Bronchial epithelial cell (primary cell): ENCODE results near the gene TXNDC9. TPM values are rescaled to one million over a fixed set of nuclear protein-coding genes. Genes with fewer than 3 reads are reported as not detected.
A peak's percentile ranks its signal among the peaks of the same experiment; 100 is the strongest.

ENCODE experiments used
- DNase-seq: peaks from one replicate; pipeline ENCODE4 v3.0.0-alpha.2; 2010; ENCODE audit warnings: low read depth
- FAIRE-seq: peaks from 2 replicates; lab custom pipeline; 2011; peaks lifted over from hg19 to GRCh38; lab: Jason Lieb, UNC
- H3K27me3 ChIP-seq: 2 replicates; pipeline ENCODE4 v1.5.1; 2011; ENCODE audit warnings: low read length; ENCODE audit not compliant: control insufficient read depth, insufficient read depth
- H3K36me3 ChIP-seq: 2 replicates; pipeline ENCODE4 v1.5.1; 2011; ENCODE audit warnings: low read length; ENCODE audit not compliant: control insufficient read depth, insufficient read depth
- H3K4me3 ChIP-seq: 2 replicates; pipeline ENCODE4 v1.5.1; 2011; ENCODE audit warnings: mild to moderate bottlenecking, low read depth, low read length, control low read depth
- CTCF ChIP-seq: IDR thresholded peaks from 2 replicates; pipeline ENCODE4 v1.5.1; 2011; ENCODE audit warnings: mild to moderate bottlenecking, moderate library complexity, low read length, control low read depth, inconsistent platforms; ENCODE audit not compliant: insufficient read depth, severe bottlenecking
- total RNA-seq: library from RNA; depleted of rRNA; stranded (reverse); fragments of >200 nt; gene quantifications from 2 replicates; pipeline ENCODE4 v1.2.1, GENCODE V29; 2014

TXNDC9 gene
- total RNA-seq, result 53.6 and 58.2 TPM in 2 replicates

GRCh38 chr2:99335911-99336803, at the start of gene TXNDC9:
Gene TXNDC9, minus strand, starts transcription at chr2:99336333. Its CDS starts 3,123 bp downstream, at chr2:99333210.
- Histone ChIP-seq H3K36me3 (peaks cover under 1% of the 10 kb centered on the region), H3K27me3 (no peaks in the 10 kb centered on the region), H3K4me3 (peak within 1 kb of the TSS; percentile 48)
- DNase-seq (peak; percentile 98), FAIRE-seq (peak; percentile 60)
- TF ChIP-seq CTCF, result no peak

GRCh38 chr2:99382143-99382542, 46.0 kb upstream of the TXNDC9 start:
- no peak for DNase-seq
- H3K36me3 ChIP-seq, result peaks cover 7% of the 10 kb centered on the region
- H3K27me3 ChIP-seq, result no peaks in the 10 kb centered on the region
- TF ChIP-seq CTCF, result no peak
- H3K4me3 ChIP-seq, result no peak overlapping the region
- no peak for FAIRE-seq

- FAIRE-seq (no peak), DNase-seq (no peak)
- TF ChIP-seq CTCF, result no peak
Observed at GRCh38 chr2:99380376-99381010, 44.4 kb upstream of the TXNDC9 start.

GRCh38 chr2:99377879-99378278, 41.7 kb upstream of the TXNDC9 start:
- no peaks in the 10 kb centered on the region for H3K27me3 ChIP-seq
- peaks cover 10% of the 10 kb centered on the region for H3K36me3 ChIP-seq
- DNase-seq (no peak), FAIRE-seq (no peak)
- H3K4me3 ChIP-seq, result no peak overlapping the region
- no peak for TF ChIP-seq CTCF

More at GRCh38 chr2:99380376-99381010, 44.4 kb upstream of the TXNDC9 start:
- Histone ChIP-seq H3K4me3 (no peak overlapping the region), H3K27me3 (no peaks in the 10 kb centered on the region), H3K36me3 (peaks cover 11% of the 10 kb centered on the region)

- Histone ChIP-seq H3K27me3 (no peaks in the 10 kb centered on the region), H3K36me3 (peaks cover 11% of the 10 kb centered on the region), H3K4me3 (no peak overlapping the region)
- no peak for FAIRE-seq
- DNase-seq, result no peak
- TF ChIP-seq CTCF, result no peak
Observed at GRCh38 chr2:99376254-99376864, 40.2 kb upstream of the TXNDC9 start.
